Activated naive CD4-positive, alpha-beta T cell treated with anti-CD3 and anti-CD28 coated beads, Interleukin-2, amount 10 ng/mL, durations not matched to agents 7 days and 5 days (primary cell): ENCODE results near the gene ZNF627.

Source experiments
- CTCF ChIA-PET: fragments of 350-600 bp; sonication (Branson Sonifier 250); formaldehyde crosslinking; loops from one replicate; lab custom pipeline; 2021; ENCODE audit warnings: antibody characterized with exemption; lab: Charles Lee
- DNase-seq: peaks from one replicate; pipeline ENCODE4 v3.0.0-alpha.2; 2020
- H3K27ac Mint-ChIP-seq: one replicate; pipeline ENCODE4 v1.8.0; 2021; ENCODE audit warnings: mild to moderate bottlenecking, moderate library complexity, mixed read lengths
- H3K27me3 Mint-ChIP-seq: one replicate; pipeline ENCODE4 v1.8.0; 2021; ENCODE audit warnings: mild to moderate bottlenecking, mixed read lengths
- H3K36me3 Mint-ChIP-seq: one replicate; pipeline ENCODE4 v1.8.0; 2021; ENCODE audit warnings: mixed read lengths
- H3K4me1 Mint-ChIP-seq: one replicate; pipeline ENCODE4 v1.8.0; 2021; ENCODE audit warnings: mixed read lengths
- H3K4me3 Mint-ChIP-seq: one replicate; pipeline ENCODE4 v1.8.0; 2021; ENCODE audit warnings: mild to moderate bottlenecking, moderate library complexity, mixed read lengths
- H3K9me3 Mint-ChIP-seq: one replicate; pipeline ENCODE4 v1.8.0; 2021; ENCODE audit warnings: mixed read lengths

The ZNF627 gene

GRCh38 chr19:11597202-11598102, at the start of gene ZNF627:
Gene ZNF627, plus strand, starts transcription at chr19:11597483. Its CDS starts 145 bp downstream, at chr19:11597628.
- Mint-ChIP-seq H3K4me3 (peak within 1 kb of the TSS; percentile 82), H3K27ac (peak within 1 kb of the TSS; percentile 87), H3K4me1 (peaks cover 30% of the 10 kb centered on the region), H3K9me3 (peaks cover 3% of the 10 kb centered on the region), H3K36me3 (peaks cover 9% of the 10 kb centered on the region), H3K27me3 (no peaks in the 10 kb centered on the region)
- peak; percentile 99 for DNase-seq
- CTCF ChIA-PET, result interaction anchor here (1.2 kb wide), 1 partner anchor 39 kb away, joined by 3 read pairs; the partner anchor contains the start of gene ELOF1

GRCh38 chr19:11547929-11548700, 49.2 kb upstream of the ZNF627 start:
- no peaks in the 10 kb centered on the region for H3K9me3 Mint-ChIP-seq
- no peak overlapping the region for H3K4me3 Mint-ChIP-seq
- no peaks in the 10 kb centered on the region for H3K4me1 Mint-ChIP-seq
- DNase-seq, result no peak
- CTCF ChIA-PET, result no interaction called here
- peaks cover 6% of the 10 kb centered on the region for H3K36me3 Mint-ChIP-seq
- peaks cover 19% of the 10 kb centered on the region for H3K27me3 Mint-ChIP-seq
- H3K27ac Mint-ChIP-seq, result no peak overlapping the region

- CTCF ChIA-PET, result interaction anchor here (1.2 kb wide), 1 partner anchor 13 kb away, joined by 3 read pairs; no protein-coding TSS in a partner anchor
- DNase-seq, result no peak
- Mint-ChIP-seq H3K27me3 (peaks cover 16% of the 10 kb centered on the region), H3K4me1 (peaks cover 8% of the 10 kb centered on the region), H3K9me3 (no peaks in the 10 kb centered on the region), H3K36me3 (peaks cover 12% of the 10 kb centered on the region), H3K27ac (no peak overlapping the region), H3K4me3 (no peak overlapping the region)
Measured at GRCh38 chr19:11549386-11549953, 47.8 kb upstream of the ZNF627 start.

GRCh38 chr19:11550265-11550664, 47.0 kb upstream of the ZNF627 start:
- CTCF ChIA-PET, result interaction anchor here (1.2 kb wide), 1 partner anchor 14 kb away, joined by 3 read pairs; no protein-coding TSS in a partner anchor
- Mint-ChIP-seq H3K27ac (no peak overlapping the region), H3K4me3 (no peak overlapping the region), H3K36me3 (peaks cover 14% of the 10 kb centered on the region), H3K4me1 (peaks cover 10% of the 10 kb centered on the region), H3K27me3 (peaks cover 8% of the 10 kb centered on the region), H3K9me3 (no peaks in the 10 kb centered on the region)
- DNase-seq, result no peak

- Mint-ChIP-seq H3K4me1 (peaks cover 19% of the 10 kb centered on the region), H3K9me3 (no peaks in the 10 kb centered on the region), H3K36me3 (peaks cover 20% of the 10 kb centered on the region), H3K27ac (peak overlapping the region; percentile 45), H3K27me3 (no peaks in the 10 kb centered on the region), H3K4me3 (no peak overlapping the region)
- CTCF ChIA-PET, result interaction anchor here (0.6 to 1.0 kb wide), 3 partner anchors 18 to 1188 kb away, joined by 3 to 6 read pairs (median 4); no protein-coding TSS in a partner anchor
- peak; percentile 31 for DNase-seq
Measured at GRCh38 chr19:11551603-11552235, 45.6 kb upstream of the ZNF627 start.

GRCh38 chr19:11552666-11553372, 44.5 kb upstream of the ZNF627 start:
- CTCF ChIA-PET, result no interaction called here
- Mint-ChIP-seq H3K4me1 (peaks cover 27% of the 10 kb centered on the region), H3K4me3 (no peak overlapping the region), H3K27ac (peak overlapping the region; percentile 42), H3K9me3 (no peaks in the 10 kb centered on the region), H3K27me3 (no peaks in the 10 kb centered on the region), H3K36me3 (peaks cover 22% of the 10 kb centered on the region)
- no peak for DNase-seq

- Mint-ChIP-seq H3K9me3 (no peaks in the 10 kb centered on the region), H3K4me1 (peaks cover 37% of the 10 kb centered on the region), H3K4me3 (no peak overlapping the region), H3K27ac (peak overlapping the region; percentile 79), H3K27me3 (no peaks in the 10 kb centered on the region), H3K36me3 (peaks cover 22% of the 10 kb centered on the region)
- DNase-seq, result peak; percentile 30
- CTCF ChIA-PET, result interaction anchor here (1.6 kb wide), 1 partner anchor 18 kb away, joined by 4 read pairs; no protein-coding TSS in a partner anchor
Measured at GRCh38 chr19:11554160-11554559, 43.1 kb upstream of the ZNF627 start.

DNA sequence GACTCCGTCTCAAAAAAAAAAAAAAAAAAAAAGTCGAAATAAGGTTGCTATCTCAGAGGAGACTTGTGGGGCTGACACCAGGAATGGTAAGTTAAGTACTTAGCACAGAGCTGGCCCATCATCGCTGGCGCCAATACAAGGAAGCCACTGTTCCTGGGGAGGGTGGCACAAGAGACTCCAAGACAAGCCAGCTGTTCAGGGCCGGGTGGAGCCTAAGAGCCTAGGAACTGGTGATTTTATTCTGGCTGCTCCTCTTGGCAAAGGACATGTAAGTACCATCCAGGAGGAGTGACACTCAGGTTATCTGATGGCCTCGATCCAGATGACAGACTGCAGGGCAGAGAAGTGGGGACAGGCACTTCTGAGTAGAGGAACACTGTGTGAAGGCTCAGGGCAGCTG, 42.0 kb upstream of the ZNF627 start:
- H3K4me3 Mint-ChIP-seq, result no peak overlapping the region
- H3K27ac Mint-ChIP-seq, result peak overlapping the region; percentile 13
- peaks cover 42% of the 10 kb centered on the region for H3K4me1 Mint-ChIP-seq
- peaks cover 22% of the 10 kb centered on the region for H3K36me3 Mint-ChIP-seq
- CTCF ChIA-PET, result interaction anchor here (0.7 to 1.6 kb wide), 2 partner anchors 19 to 28 kb away, joined by 3 to 4 read pairs; no protein-coding TSS in a partner anchor
- no peak for DNase-seq
- no peaks in the 10 kb centered on the region for H3K27me3 Mint-ChIP-seq
- no peaks in the 10 kb centered on the region for H3K9me3 Mint-ChIP-seq

- Mint-ChIP-seq H3K4me1 (peaks cover 51% of the 10 kb centered on the region), H3K4me3 (peak overlapping the region; percentile 55), H3K36me3 (peaks cover 22% of the 10 kb centered on the region), H3K27me3 (no peaks in the 10 kb centered on the region), H3K9me3 (no peaks in the 10 kb centered on the region), H3K27ac (no peak overlapping the region)
- DNase-seq, result no peak
- CTCF ChIA-PET, result interaction anchor here (0.8 to 8.2 kb wide), 2 partner anchors 13 to 29 kb away, joined by 6 to 127 read pairs; no protein-coding TSS in a partner anchor
Measured at GRCh38 chr19:11556634-11557420, 40.5 kb upstream of the ZNF627 start.

- H3K27me3 Mint-ChIP-seq, result no peaks in the 10 kb centered on the region
- CTCF ChIA-PET, result interaction anchor here (0.6 to 8.2 kb wide), 8 partner anchors 10 to 1207 kb away, joined by 3 to 127 read pairs (median 5); partner anchors contain the start of gene ZNF627
- peak; percentile 98 for DNase-seq
- H3K4me1 Mint-ChIP-seq, result peaks cover 47% of the 10 kb centered on the region
- H3K4me3 Mint-ChIP-seq, result peak within 1 kb of the TSS; percentile 89
- H3K36me3 Mint-ChIP-seq, result peaks cover 12% of the 10 kb centered on the region
- H3K27ac Mint-ChIP-seq, result peak within 1 kb of the TSS; percentile 82
- H3K9me3 Mint-ChIP-seq, result no peaks in the 10 kb centered on the region
Measured at GRCh38 chr19:11558881-11559828, 38.1 kb upstream of the ZNF627 start, which contains the start of gene ELOF1. Gene ELOF1, minus strand, starts transcription at chr19:11559230. Its CDS starts 4,883 bp downstream, at chr19:11554347.

DNA sequence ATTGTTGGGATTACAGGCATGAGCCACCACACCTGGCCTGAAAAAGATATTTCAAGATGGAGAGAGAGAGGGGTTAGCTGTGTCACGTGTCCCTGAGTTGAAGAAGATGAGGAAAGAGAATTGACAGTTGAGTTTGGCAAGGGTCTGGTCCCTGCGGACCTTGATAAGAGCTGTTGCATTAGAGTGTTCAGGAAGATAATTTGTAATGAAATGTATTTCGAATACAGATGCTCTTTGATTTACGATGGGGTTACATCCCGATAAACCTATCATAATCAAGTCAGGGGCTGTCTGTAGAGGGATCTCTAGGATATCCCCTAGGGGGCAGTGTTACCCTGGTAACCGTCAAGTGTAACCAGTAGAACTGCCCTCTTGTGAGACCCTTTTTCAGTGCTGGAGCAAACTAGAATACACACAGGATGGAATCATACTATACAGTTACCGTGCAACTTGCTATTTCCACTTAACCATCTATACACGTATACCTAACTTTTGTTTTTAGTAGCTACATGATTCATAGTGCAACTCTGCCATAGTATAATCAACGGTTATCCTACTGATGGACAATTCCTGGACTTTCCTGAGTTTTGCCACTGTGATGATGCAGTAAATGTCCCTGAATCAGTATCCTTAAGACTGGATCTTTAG, 36.8 kb upstream of the ZNF627 start:
- CTCF ChIA-PET, result interaction anchor here (0.6 to 8.2 kb wide), 10 partner anchors 8 to 915 kb away, joined by 3 to 127 read pairs (median 3); no protein-coding TSS in a partner anchor
- Mint-ChIP-seq H3K9me3 (no peaks in the 10 kb centered on the region), H3K36me3 (peaks cover 6% of the 10 kb centered on the region), H3K4me3 (peak overlapping the region; percentile 57), H3K27me3 (no peaks in the 10 kb centered on the region), H3K27ac (peak overlapping the region; percentile 16), H3K4me1 (peaks cover 39% of the 10 kb centered on the region)
- DNase-seq, result peak; percentile 75
